Neural progenitor cell (in vitro differentiated cells): ENCODE data around the gene HEPACAM. TPM values are rescaled to one million over a fixed set of nuclear protein-coding genes. Genes with fewer than 3 reads are reported as not detected.
A peak's percentile ranks its signal among the peaks of the same experiment; 100 is the strongest.
"Not testable (repeated sequence)": the region's sequence is repeated elsewhere in the genome, so short reads cannot be mapped to it uniquely, and the experiment has no call there.

ENCODE experiments used
- DNase-seq: peaks from one replicate; pipeline ENCODE4 v3.0.0-alpha.2; 2016; ENCODE audit warnings: low spot score
- H2AFZ ChIP-seq: fragments of 200-600 bp; sonication (generic); replicated peaks from 2 replicates; pipeline ENCODE4 v1.6.1; 2016; ENCODE audit warnings: antibody characterized with exemption
- H3F3A ChIP-seq: fragments of 200-600 bp; sonication (generic); 2 replicates; pipeline ENCODE4 v1.6.1; 2016; ENCODE audit warnings: antibody characterized with exemption, low read depth
- H3K27ac ChIP-seq: fragments of 200-600 bp; sonication (generic); 2 replicates; pipeline ENCODE4 v1.5.1; 2016; ENCODE audit warnings: mild to moderate bottlenecking
- H3K27me3 ChIP-seq: fragments of 200-600 bp; sonication (generic); 2 replicates; pipeline ENCODE4 v1.6.1; 2016; ENCODE audit warnings: mild to moderate bottlenecking, moderate library complexity
- H3K36me3 ChIP-seq: fragments of 200-600 bp; sonication (generic); 2 replicates; pipeline ENCODE4 v1.5.1; 2016
- H3K4me1 ChIP-seq: fragments of 200-600 bp; sonication (generic); 2 replicates; pipeline ENCODE4 v1.6.1; 2016; ENCODE audit warnings: mixed run types
- H3K4me2 ChIP-seq: fragments of 200-600 bp; sonication (generic); 2 replicates; pipeline ENCODE4 v1.6.1; 2016
- H3K4me3 ChIP-seq: fragments of 200-600 bp; sonication (generic); 2 replicates; pipeline ENCODE4 v1.5.1; 2016
- H3K79me2 ChIP-seq: fragments of 200-600 bp; sonication (generic); 2 replicates; pipeline ENCODE4 v1.6.1; 2016; ENCODE audit warnings: low read depth
- H3K9ac ChIP-seq: fragments of 200-600 bp; sonication (generic); 2 replicates; pipeline ENCODE4 v1.6.1; 2016
- H3K9me3 ChIP-seq: fragments of 200-600 bp; sonication (generic); 2 replicates; pipeline ENCODE4 v1.5.1; 2016; ENCODE audit warnings: low read depth
- H4K20me1 ChIP-seq: fragments of 200-600 bp; sonication (generic); 2 replicates; pipeline ENCODE4 v1.6.1; 2016; ENCODE audit warnings: low read depth
- H3K27ac Mint-ChIP-seq: 3 replicates; pipeline ENCODE4 v1.8.0; 2021; ENCODE audit warnings: mixed read lengths
- H3K27me3 Mint-ChIP-seq: 2 replicates; pipeline ENCODE4 v1.8.0; 2022; ENCODE audit warnings: low read depth, mild to moderate bottlenecking, inconsistent platforms, moderate library complexity, mixed read lengths; ENCODE audit not compliant: insufficient read depth
- H3K36me3 Mint-ChIP-seq: 3 replicates; pipeline ENCODE4 v1.8.0; 2021; ENCODE audit warnings: mixed read lengths
- H3K4me1 Mint-ChIP-seq: 3 replicates; pipeline ENCODE4 v1.8.0; 2021; ENCODE audit warnings: mixed read lengths
- H3K4me3 Mint-ChIP-seq: 3 replicates; pipeline ENCODE4 v1.8.0; 2021; ENCODE audit warnings: mild to moderate bottlenecking, moderate library complexity, mixed read lengths
- H3K9me3 Mint-ChIP-seq: 3 replicates; pipeline ENCODE4 v1.8.0; 2020; ENCODE audit warnings: mixed read lengths
- CTCF ChIP-seq: fragments of 200-600 bp; sonication (generic); IDR thresholded peaks from 2 replicates; pipeline ENCODE4 v1.5.1; 2017; ENCODE audit warnings: antibody characterized with exemption, mild to moderate bottlenecking
- EZH2 ChIP-seq: fragments of 200-600 bp; sonication (generic); IDR thresholded peaks from 2 replicates; pipeline ENCODE4 v1.6.1; 2017; ENCODE audit warnings: antibody characterized with exemption, mild to moderate bottlenecking, moderate library complexity
- EZH2phosphoT487 ChIP-seq: fragments of 200-600 bp; sonication (generic); IDR thresholded peaks from 2 replicates; pipeline ENCODE4 v1.6.1; 2017; ENCODE audit warnings: antibody characterized with exemption
- total RNA-seq: library from RNA; depleted of rRNA; stranded (reverse); fragments of >200 nt; gene quantifications from 2 replicates; pipeline ENCODE4 v1.2.3, GENCODE V29; 2015; ENCODE audit warnings: low replicate concordance

HEPACAM gene
- total RNA-seq, 1 donor from 2014 or later: not detected

DNA sequence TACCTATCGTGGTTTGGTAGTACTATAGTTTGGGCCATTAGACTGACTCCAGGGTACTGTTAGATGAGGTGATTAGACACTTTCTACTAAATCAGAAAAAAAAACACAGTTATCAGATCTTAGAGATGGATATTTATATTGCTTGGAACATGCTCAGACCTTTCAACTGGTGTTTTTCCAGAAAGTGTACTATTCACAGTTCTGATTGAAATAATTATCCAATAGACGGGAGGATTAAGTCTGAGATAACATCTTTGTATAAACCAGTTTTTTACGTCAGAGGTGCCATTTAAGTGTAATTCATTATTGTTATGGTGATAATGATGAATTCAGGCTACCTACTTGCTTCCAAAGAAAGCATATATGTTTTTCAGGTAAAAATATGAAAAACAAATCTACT lies 40.7 kb upstream of the HEPACAM start:
- peaks cover 4% of the 10 kb centered on the region for H3K4me1 ChIP-seq
- no peaks in the 10 kb centered on the region for H4K20me1 ChIP-seq
- H3K9ac ChIP-seq: no peak overlapping the region
- no peak overlapping the region for H3K4me2 ChIP-seq
- no peak overlapping the region for H2AFZ ChIP-seq
- no peaks in the 10 kb centered on the region for H3K9me3 ChIP-seq
- no peak overlapping the region for H3K27ac ChIP-seq
- no peaks in the 10 kb centered on the region for H3K27me3 Mint-ChIP-seq
- no peak overlapping the region for H3K4me3 Mint-ChIP-seq
- no peaks in the 10 kb centered on the region for H3K79me2 ChIP-seq
- peaks cover 13% of the 10 kb centered on the region for H3K9me3 Mint-ChIP-seq
- TF ChIP-seq EZH2phosphoT487 (no peak), EZH2 (no peak)
- peaks cover 6% of the 10 kb centered on the region for H3F3A ChIP-seq
- DNase-seq: no peak
- H3K27me3 ChIP-seq: no peaks in the 10 kb centered on the region
- H3K4me1 Mint-ChIP-seq: no peaks in the 10 kb centered on the region
- no peaks in the 10 kb centered on the region for H3K36me3 ChIP-seq
- H3K4me3 ChIP-seq: no peak overlapping the region
- peaks cover 23% of the 10 kb centered on the region for H3K36me3 Mint-ChIP-seq
- H3K27ac Mint-ChIP-seq: no peak overlapping the region

DNA sequence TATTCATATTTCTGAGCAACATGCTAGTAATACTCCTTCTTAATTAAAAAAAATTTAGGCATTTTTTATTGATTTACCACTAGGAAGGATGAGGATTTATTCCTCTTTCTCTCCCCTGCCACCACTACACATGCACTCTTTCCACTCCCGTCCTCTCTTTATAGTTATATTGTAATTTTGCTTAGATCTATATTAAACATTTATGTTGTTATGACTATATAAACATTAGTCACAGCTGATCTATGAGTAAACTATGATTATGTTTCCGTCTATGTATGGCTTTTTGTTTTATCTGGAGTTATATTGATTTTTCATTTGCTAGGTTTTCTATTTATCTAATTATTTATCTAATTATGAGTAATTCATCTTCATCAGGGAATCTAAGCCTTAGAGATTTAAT lies 36.0 kb upstream of the HEPACAM start:
- H3K27ac Mint-ChIP-seq: no peak overlapping the region
- Histone ChIP-seq H3K4me3 (no peak overlapping the region), H3K9me3 (no peaks in the 10 kb centered on the region), H4K20me1 (no peaks in the 10 kb centered on the region), H3K27ac (no peak overlapping the region), H2AFZ (no peak overlapping the region), H3K36me3 (no peaks in the 10 kb centered on the region), H3F3A (peaks cover 6% of the 10 kb centered on the region), H3K79me2 (no peaks in the 10 kb centered on the region), H3K4me1 (peaks cover 4% of the 10 kb centered on the region), H3K4me2 (no peak overlapping the region), H3K27me3 (no peaks in the 10 kb centered on the region), H3K9ac (no peak overlapping the region)
- peaks cover 9% of the 10 kb centered on the region for H3K36me3 Mint-ChIP-seq
- no peaks in the 10 kb centered on the region for H3K4me1 Mint-ChIP-seq
- H3K9me3 Mint-ChIP-seq: no peaks in the 10 kb centered on the region
- no peak for TF ChIP-seq CTCF
- no peak for TF ChIP-seq EZH2
- TF ChIP-seq EZH2phosphoT487: no peak
- no peak overlapping the region for H3K4me3 Mint-ChIP-seq
- DNase-seq: no peak
- no peaks in the 10 kb centered on the region for H3K27me3 Mint-ChIP-seq

DNA sequence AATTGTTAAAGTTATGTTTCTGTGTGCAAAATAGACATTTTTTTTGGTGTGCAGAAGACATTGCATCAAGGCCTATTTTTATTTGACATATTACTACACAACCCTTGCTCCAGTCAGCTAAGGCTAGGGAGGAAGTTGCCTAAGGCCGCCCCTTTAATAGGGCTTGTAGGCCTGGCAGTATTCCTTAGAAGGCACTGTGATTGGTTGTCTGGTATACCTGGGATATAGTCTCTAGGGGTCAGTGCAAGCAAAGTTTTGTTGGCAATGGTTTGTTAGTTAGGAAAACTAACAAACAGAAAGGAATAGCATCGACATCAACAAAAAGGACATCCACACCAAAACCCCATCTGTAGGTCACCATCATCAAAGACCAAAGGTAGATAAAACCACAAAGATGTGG lies 35.1 kb upstream of the HEPACAM start:
- Histone ChIP-seq H3K4me2 (no peak overlapping the region), H2AFZ (no peak overlapping the region), H3K4me3 (no peak overlapping the region), H3K9ac (no peak overlapping the region), H3K9me3 (no peaks in the 10 kb centered on the region), H3F3A (peaks cover 6% of the 10 kb centered on the region), H3K27ac (no peak overlapping the region), H3K79me2 (no peaks in the 10 kb centered on the region), H3K36me3 (no peaks in the 10 kb centered on the region), H3K27me3 (no peaks in the 10 kb centered on the region), H3K4me1 (peaks cover 4% of the 10 kb centered on the region), H4K20me1 (no peaks in the 10 kb centered on the region)
- no peak overlapping the region for H3K27ac Mint-ChIP-seq
- peak; percentile 48 for DNase-seq
- no peaks in the 10 kb centered on the region for H3K4me1 Mint-ChIP-seq
- H3K9me3 Mint-ChIP-seq: no peaks in the 10 kb centered on the region
- peaks cover 10% of the 10 kb centered on the region for H3K36me3 Mint-ChIP-seq
- H3K4me3 Mint-ChIP-seq: no peak overlapping the region
- TF ChIP-seq EZH2phosphoT487 (no peak), CTCF (peak; percentile 43), EZH2 (no peak)
- no peaks in the 10 kb centered on the region for H3K27me3 Mint-ChIP-seq

DNA sequence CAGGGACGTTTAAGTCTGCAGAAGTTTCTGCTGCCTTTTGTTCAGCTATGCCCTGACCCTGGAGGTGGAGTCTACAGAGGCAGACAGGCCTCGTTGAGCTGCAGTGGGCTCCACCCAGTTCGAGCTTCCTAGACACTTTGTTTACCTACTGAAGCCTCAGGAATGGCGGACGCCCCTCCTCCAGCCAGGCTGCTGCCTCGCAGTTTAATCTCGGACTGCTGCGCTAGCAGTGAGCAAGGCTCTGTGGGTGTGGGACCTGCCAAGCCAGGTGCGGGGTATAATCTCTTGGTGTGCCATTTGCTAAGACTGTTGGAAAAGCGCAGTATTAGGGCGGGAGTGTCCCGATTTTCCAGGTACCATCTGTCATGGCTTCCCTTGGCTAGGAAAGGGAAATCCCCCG lies 32.4 kb upstream of the HEPACAM start:
- H4K20me1 ChIP-seq, H3K27ac Mint-ChIP-seq, H3K27me3 ChIP-seq, H3K9ac ChIP-seq, H3K4me1 Mint-ChIP-seq, H3K27me3 Mint-ChIP-seq, H3K4me1 ChIP-seq, H3K36me3 ChIP-seq, H3K27ac ChIP-seq, H3K9me3 Mint-ChIP-seq, DNase-seq, H3K4me3 Mint-ChIP-seq, H3K4me3 ChIP-seq, H3K79me2 ChIP-seq, H3K9me3 ChIP-seq, H3K4me2 ChIP-seq, H2AFZ ChIP-seq, H3F3A ChIP-seq: not testable (repeated sequence)
- peaks cover 18% of the 10 kb centered on the region for H3K36me3 Mint-ChIP-seq
